Calu3 (cell line): ENCODE results near the gene HIVEP1. TPM values are rescaled to one million over a fixed set of nuclear protein-coding genes. Genes with fewer than 3 reads are reported as not detected.

Experiments
- BruUV-seq: library from RNA; stranded (reverse); fragments of 400-500 nt; replicated peaks from 2 replicates; lab custom pipeline; 2021; lab: Mats Ljungman, UMichigan
- CTCF ChIA-PET: fragments of 300-600 bp; sonication (Branson Sonifier 250); formaldehyde crosslinking; loops from one replicate; lab custom pipeline; 2022; ENCODE audit warnings: antibody characterized with exemption; lab: Charles Lee
- DNase-seq: peaks from one replicate; pipeline ENCODE4 v3.0.0; 2022
- H3K27ac Mint-ChIP-seq: one replicate; pipeline ENCODE4 v1.8.0; 2022; ENCODE audit warnings: mixed read lengths; ENCODE audit not compliant: unreplicated experiment
- H3K27me3 Mint-ChIP-seq: one replicate; pipeline ENCODE4 v1.8.0; 2022; ENCODE audit warnings: mixed read lengths; ENCODE audit not compliant: unreplicated experiment
- H3K36me3 Mint-ChIP-seq: one replicate; pipeline ENCODE4 v1.8.0; 2022; ENCODE audit warnings: mild to moderate bottlenecking, moderate library complexity, mixed read lengths; ENCODE audit not compliant: insufficient read depth, unreplicated experiment
- H3K4me1 Mint-ChIP-seq: one replicate; pipeline ENCODE4 v1.8.0; 2022; ENCODE audit warnings: mild to moderate bottlenecking, low read depth, mixed read lengths; ENCODE audit not compliant: unreplicated experiment
- H3K4me3 Mint-ChIP-seq: one replicate; pipeline ENCODE4 v1.8.0; 2022; ENCODE audit warnings: mild to moderate bottlenecking, low read depth, moderate library complexity, mixed read lengths; ENCODE audit not compliant: unreplicated experiment
- H3K9me3 Mint-ChIP-seq: one replicate; pipeline ENCODE4 v1.8.0; 2022; ENCODE audit warnings: low read depth, mixed read lengths; ENCODE audit not compliant: unreplicated experiment
- intact Hi-C: fragments of 100-400 bp; cut with micrococcal nuclease; formaldehyde crosslinking; loops from one replicate; pipeline ENCODE4 v1.10.0; 2022; ENCODE audit not compliant: unreplicated experiment
- total RNA-seq: library from RNA; stranded (reverse); gene quantifications from 2 replicates; pipeline ENCODE4 v1.2.3, GENCODE V29; 2022
- TF ChIP-seq, protein P1 (sequence below): fragments of 200-600 bp; IDR thresholded peaks from one replicate; pipeline ENCODE4 v1.8.0; 2022; ENCODE audit warnings: antibody characterized with exemption; ENCODE audit not compliant: unreplicated experiment

Gene HIVEP1
- total RNA-seq, 1 experiment from 2014 or later = 16.1 TPM

GRCh38 chr6:12064538-12065071, 52.5 kb downstream of the HIVEP1 start:
- Mint-ChIP-seq H3K9me3 (no peaks in the 10 kb centered on the region), H3K27ac (no peak overlapping the region), H3K36me3 (no peaks in the 10 kb centered on the region), H3K27me3 (no peaks in the 10 kb centered on the region), H3K4me1 (peaks cover 44% of the 10 kb centered on the region), H3K4me3 (no peak overlapping the region)
- BruUV-seq = no TSS peak
- intact Hi-C loops = no loop called here
- TF ChIP-seq, protein P1, sequence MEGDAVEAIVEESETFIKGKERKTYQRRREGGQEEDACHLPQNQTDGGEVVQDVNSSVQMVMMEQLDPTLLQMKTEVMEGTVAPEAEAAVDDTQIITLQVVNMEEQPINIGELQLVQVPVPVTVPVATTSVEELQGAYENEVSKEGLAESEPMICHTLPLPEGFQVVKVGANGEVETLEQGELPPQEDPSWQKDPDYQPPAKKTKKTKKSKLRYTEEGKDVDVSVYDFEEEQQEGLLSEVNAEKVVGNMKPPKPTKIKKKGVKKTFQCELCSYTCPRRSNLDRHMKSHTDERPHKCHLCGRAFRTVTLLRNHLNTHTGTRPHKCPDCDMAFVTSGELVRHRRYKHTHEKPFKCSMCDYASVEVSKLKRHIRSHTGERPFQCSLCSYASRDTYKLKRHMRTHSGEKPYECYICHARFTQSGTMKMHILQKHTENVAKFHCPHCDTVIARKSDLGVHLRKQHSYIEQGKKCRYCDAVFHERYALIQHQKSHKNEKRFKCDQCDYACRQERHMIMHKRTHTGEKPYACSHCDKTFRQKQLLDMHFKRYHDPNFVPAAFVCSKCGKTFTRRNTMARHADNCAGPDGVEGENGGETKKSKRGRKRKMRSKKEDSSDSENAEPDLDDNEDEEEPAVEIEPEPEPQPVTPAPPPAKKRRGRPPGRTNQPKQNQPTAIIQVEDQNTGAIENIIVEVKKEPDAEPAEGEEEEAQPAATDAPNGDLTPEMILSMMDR = no peak
- CTCF ChIA-PET = no interaction called here
- DNase-seq = no peak

- H3K36me3 Mint-ChIP-seq = no peaks in the 10 kb centered on the region
Measured at GRCh38 chr6:12065321-12066140, 53.4 kb downstream of the HIVEP1 start.

DNA sequence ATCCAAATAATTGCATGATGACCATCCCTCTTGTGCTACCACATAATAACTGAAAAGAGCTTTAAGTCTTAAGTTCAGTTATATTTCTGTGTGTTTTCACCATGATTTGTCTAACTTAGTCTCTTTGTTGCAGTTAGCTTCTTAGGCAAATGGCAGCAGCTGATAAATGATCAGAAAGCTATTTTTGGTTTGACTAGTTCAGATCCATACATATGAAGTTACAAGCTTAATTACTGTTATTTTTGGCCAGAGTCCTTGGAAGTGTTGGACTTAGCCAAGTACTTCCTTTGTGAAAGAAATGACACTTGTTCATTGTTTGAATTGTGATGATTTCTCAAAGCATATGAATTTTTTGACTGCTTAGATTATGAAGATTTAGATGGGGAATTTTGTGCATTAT, 54.2 kb downstream of the HIVEP1 start:
- CTCF ChIA-PET = interaction anchor here (0.8 to 1.5 kb wide), 2 partner anchors 10 to 52 kb away, joined by 3 read pairs; no protein-coding TSS in a partner anchor
- TF ChIP-seq, protein P1 = no peak
- no TSS peak for BruUV-seq
- intact Hi-C loops = no loop called here
- DNase-seq = no peak
- peaks cover 43% of the 10 kb centered on the region for H3K4me1 Mint-ChIP-seq
- H3K27me3 Mint-ChIP-seq = no peaks in the 10 kb centered on the region
- no peaks in the 10 kb centered on the region for H3K36me3 Mint-ChIP-seq
- H3K27ac Mint-ChIP-seq = no peak overlapping the region
- H3K9me3 Mint-ChIP-seq = no peaks in the 10 kb centered on the region
- H3K4me3 Mint-ChIP-seq = no peak overlapping the region

More at GRCh38 chr6:12065321-12066140, 53.4 kb downstream of the HIVEP1 start:
- Mint-ChIP-seq H3K27ac (no peak overlapping the region), H3K4me1 (peaks cover 43% of the 10 kb centered on the region), H3K27me3 (no peaks in the 10 kb centered on the region), H3K4me3 (no peak overlapping the region), H3K9me3 (no peaks in the 10 kb centered on the region)
- CTCF ChIA-PET = interaction anchor here (0.8 to 1.5 kb wide), 2 partner anchors 10 to 52 kb away, joined by 3 read pairs; no protein-coding TSS in a partner anchor
- intact Hi-C loops = no loop called here
- BruUV-seq = no TSS peak
- TF ChIP-seq, protein P1 = no peak
- no peak for DNase-seq

GRCh38 chr6:12068899-12069557, 56.9 kb downstream of the HIVEP1 start:
- H3K4me3 Mint-ChIP-seq = no peak overlapping the region
- TF ChIP-seq, protein P1 = no peak
- H3K36me3 Mint-ChIP-seq = no peaks in the 10 kb centered on the region
- CTCF ChIA-PET = no interaction called here
- no peaks in the 10 kb centered on the region for H3K27me3 Mint-ChIP-seq
- no peak overlapping the region for H3K27ac Mint-ChIP-seq
- BruUV-seq = no TSS peak
- DNase-seq = no peak
- peaks cover 46% of the 10 kb centered on the region for H3K4me1 Mint-ChIP-seq
- intact Hi-C loops = no loop called here
- H3K9me3 Mint-ChIP-seq = no peaks in the 10 kb centered on the region
